T-helper 2 cell treated with Interferon-gamma antibody and Interleukin-4, amounts not matched to agents 5 μg/mL and 100 μg/mL, for 36 hours (primary cell): ENCODE measurements around the gene ACSF3.
"Not testable (repeated sequence)": the region's sequence is repeated elsewhere in the genome, so short reads cannot be mapped to it uniquely, and the experiment has no call there.

ENCODE experiments used
- DNase-seq: peaks from one replicate; pipeline ENCODE4 v3.0.0; 2021; ENCODE audit warnings: low spot score
- H3K27ac Mint-ChIP-seq: one replicate; pipeline ENCODE4 v1.8.0; 2021; ENCODE audit warnings: mild to moderate bottlenecking, mixed read lengths
- H3K27me3 Mint-ChIP-seq: one replicate; pipeline ENCODE4 v1.8.0; 2021; ENCODE audit warnings: low read depth, mixed read lengths
- H3K36me3 Mint-ChIP-seq: one replicate; pipeline ENCODE4 v1.8.0; 2021; ENCODE audit warnings: low read depth, mixed read lengths
- H3K4me1 Mint-ChIP-seq: one replicate; pipeline ENCODE4 v1.8.0; 2021; ENCODE audit warnings: low read depth, mixed read lengths
- H3K4me3 Mint-ChIP-seq: one replicate; pipeline ENCODE4 v1.8.0; 2022; ENCODE audit warnings: mild to moderate bottlenecking, moderate library complexity, mixed read lengths
- H3K9me3 Mint-ChIP-seq: one replicate; pipeline ENCODE4 v1.8.0; 2021; ENCODE audit warnings: mixed read lengths

The ACSF3 gene

GRCh38 chr16:89073346-89074071 is 20.1 kb upstream of the ACSF3 start:
- Mint-ChIP-seq H3K36me3 (no peaks in the 10 kb centered on the region), H3K4me3 (no peak overlapping the region), H3K27me3 (no peaks in the 10 kb centered on the region), H3K9me3 (peaks cover 13% of the 10 kb centered on the region), H3K4me1 (no peaks in the 10 kb centered on the region), H3K27ac (no peak overlapping the region)
- DNase-seq = no peak

GRCh38 chr16:89074072-89074674 is 19.5 kb upstream of the ACSF3 start:
- not testable (repeated sequence) for H3K4me3 Mint-ChIP-seq, H3K27me3 Mint-ChIP-seq, DNase-seq, H3K27ac Mint-ChIP-seq, H3K4me1 Mint-ChIP-seq, H3K36me3 Mint-ChIP-seq
- H3K9me3 Mint-ChIP-seq = peaks cover 13% of the 10 kb centered on the region

GRCh38 chr16:89074803-89075688 is 18.6 kb upstream of the ACSF3 start:
- H3K27ac Mint-ChIP-seq = no peak overlapping the region

GRCh38 chr16:89076159-89076558 is 17.5 kb upstream of the ACSF3 start:
- H3K4me1 Mint-ChIP-seq = no peaks in the 10 kb centered on the region
- H3K36me3 Mint-ChIP-seq = no peaks in the 10 kb centered on the region
- no peak overlapping the region for H3K27ac Mint-ChIP-seq
- no peaks in the 10 kb centered on the region for H3K27me3 Mint-ChIP-seq
- peaks cover 13% of the 10 kb centered on the region for H3K9me3 Mint-ChIP-seq
- no peak for DNase-seq
- no peak overlapping the region for H3K4me3 Mint-ChIP-seq

More at GRCh38 chr16:89074803-89075688, 18.6 kb upstream of the ACSF3 start:
- no peak for DNase-seq
- Mint-ChIP-seq H3K9me3 (peaks cover 13% of the 10 kb centered on the region), H3K36me3 (no peaks in the 10 kb centered on the region), H3K4me3 (no peak overlapping the region), H3K27me3 (no peaks in the 10 kb centered on the region), H3K4me1 (no peaks in the 10 kb centered on the region)

- DNase-seq = no peak
- H3K4me3 Mint-ChIP-seq = no peak overlapping the region
- no peak overlapping the region for H3K27ac Mint-ChIP-seq
- H3K4me1 Mint-ChIP-seq = no peaks in the 10 kb centered on the region
- peaks cover 13% of the 10 kb centered on the region for H3K9me3 Mint-ChIP-seq
- H3K27me3 Mint-ChIP-seq = no peaks in the 10 kb centered on the region
- H3K36me3 Mint-ChIP-seq = no peaks in the 10 kb centered on the region
These were observed 16.6 kb upstream of the ACSF3 start for GRCh38 chr16:89077076-89077475.

- H3K4me3 Mint-ChIP-seq = no peak overlapping the region
- no peaks in the 10 kb centered on the region for H3K27me3 Mint-ChIP-seq
- H3K9me3 Mint-ChIP-seq = peaks cover 13% of the 10 kb centered on the region
- H3K27ac Mint-ChIP-seq = no peak overlapping the region
- H3K36me3 Mint-ChIP-seq = no peaks in the 10 kb centered on the region
- no peaks in the 10 kb centered on the region for H3K4me1 Mint-ChIP-seq
- DNase-seq = no peak
These were observed 15.5 kb upstream of the ACSF3 start for GRCh38 chr16:89078172-89078571.

- no peak for DNase-seq
- Mint-ChIP-seq H3K27ac (no peak overlapping the region), H3K4me1 (no peaks in the 10 kb centered on the region), H3K9me3 (peaks cover 15% of the 10 kb centered on the region), H3K27me3 (no peaks in the 10 kb centered on the region), H3K36me3 (no peaks in the 10 kb centered on the region), H3K4me3 (no peak overlapping the region)
These were observed 14.1 kb upstream of the ACSF3 start for GRCh38 chr16:89079434-89079980.

GRCh38 chr16:89080196-89080853 is 13.3 kb upstream of the ACSF3 start:
- DNase-seq = no peak
- no peaks in the 10 kb centered on the region for H3K36me3 Mint-ChIP-seq
- peaks cover 16% of the 10 kb centered on the region for H3K9me3 Mint-ChIP-seq
- H3K4me1 Mint-ChIP-seq = no peaks in the 10 kb centered on the region
- no peak overlapping the region for H3K27ac Mint-ChIP-seq
- no peak overlapping the region for H3K4me3 Mint-ChIP-seq
- no peaks in the 10 kb centered on the region for H3K27me3 Mint-ChIP-seq

- Mint-ChIP-seq H3K27me3 (no peaks in the 10 kb centered on the region), H3K27ac (no peak overlapping the region), H3K4me1 (no peaks in the 10 kb centered on the region), H3K4me3 (no peak overlapping the region), H3K36me3 (no peaks in the 10 kb centered on the region), H3K9me3 (peaks cover 4% of the 10 kb centered on the region)
- no peak for DNase-seq
These were observed 12.1 kb upstream of the ACSF3 start for GRCh38 chr16:89081556-89081955.

- Mint-ChIP-seq H3K4me3 (no peak overlapping the region), H3K27ac (peak overlapping the region; percentile 57), H3K9me3 (peaks cover 3% of the 10 kb centered on the region), H3K4me1 (no peaks in the 10 kb centered on the region), H3K36me3 (no peaks in the 10 kb centered on the region), H3K27me3 (peaks cover 2% of the 10 kb centered on the region)
- DNase-seq = no peak
These were observed 9.2 kb upstream of the ACSF3 start for GRCh38 chr16:89084411-89084810.

- H3K27ac Mint-ChIP-seq = no peak overlapping the region
- no peaks in the 10 kb centered on the region for H3K36me3 Mint-ChIP-seq
- H3K4me3 Mint-ChIP-seq = no peak overlapping the region
- H3K27me3 Mint-ChIP-seq = peaks cover 8% of the 10 kb centered on the region
- no peak for DNase-seq
- no peaks in the 10 kb centered on the region for H3K4me1 Mint-ChIP-seq
- peaks cover 3% of the 10 kb centered on the region for H3K9me3 Mint-ChIP-seq
These were observed 8.6 kb upstream of the ACSF3 start for GRCh38 chr16:89084814-89085612.

GRCh38 chr16:89085755-89086154 is 7.9 kb upstream of the ACSF3 start:
- H3K27me3 Mint-ChIP-seq = peaks cover 13% of the 10 kb centered on the region
- H3K4me3 Mint-ChIP-seq = no peak overlapping the region
- H3K9me3 Mint-ChIP-seq = peaks cover 3% of the 10 kb centered on the region
- no peak overlapping the region for H3K27ac Mint-ChIP-seq
- H3K36me3 Mint-ChIP-seq = no peaks in the 10 kb centered on the region
- H3K4me1 Mint-ChIP-seq = no peaks in the 10 kb centered on the region
- DNase-seq = no peak

- no peak for DNase-seq
- H3K27ac Mint-ChIP-seq = no peak overlapping the region
- H3K4me3 Mint-ChIP-seq = no peak overlapping the region
- H3K4me1 Mint-ChIP-seq = no peaks in the 10 kb centered on the region
- H3K27me3 Mint-ChIP-seq = peaks cover 22% of the 10 kb centered on the region
- peaks cover 3% of the 10 kb centered on the region for H3K9me3 Mint-ChIP-seq
- no peaks in the 10 kb centered on the region for H3K36me3 Mint-ChIP-seq
These were observed 5.6 kb upstream of the ACSF3 start for GRCh38 chr16:89087922-89088497.
